Gastroesophageal sphincter (tissue), 4 donors: Measurements from ENCODE around the gene KLHL29. TPM values are rescaled to one million over a fixed set of nuclear protein-coding genes. Genes with fewer than 3 reads are reported as not detected.

Source experiments
- ATAC-seq: fragments of 150-250 bp; one replicate; pipeline ENCODE4 v1.9.1; 2016; ENCODE audit warnings: mild to moderate bottlenecking, moderate library complexity
- H3K27ac ChIP-seq, 4 donors: fragments of 200-600 bp; sonication (generic) in 3 of 4; 1 replicate in 3 of 4; 2 replicates in 1 of 4; pipeline ENCODE4 v1.5.1; 2016 to 2019
- H3K27me3 ChIP-seq: fragments of 200-600 bp; sonication (generic); one replicate; pipeline ENCODE4 v1.5.1; 2019
- H3K36me3 ChIP-seq, 2 donors: fragments of 200-600 bp; sonication (generic); one replicate each; pipeline ENCODE4 v1.5.1; 2019; ENCODE audit warnings: control low read depth in 1 of 2
- H3K4me1 ChIP-seq, 3 donors: fragments of 200-600 bp; sonication (generic); 1 replicate in 2 of 3; 2 replicates in 1 of 3; pipeline ENCODE4 v1.5.1; 2016 to 2019; ENCODE audit warnings: control low read depth in 2 of 3
- H3K4me3 ChIP-seq, 2 donors: fragments of 200-600 bp; sonication (generic); one replicate each; pipeline ENCODE4 v1.5.1; 2019; ENCODE audit warnings: mild to moderate bottlenecking in 1 of 2, moderate library complexity in 1 of 2
- H3K9me3 ChIP-seq, 3 donors: fragments of 200-600 bp; sonication (generic); one replicate each; pipeline ENCODE4 v1.5.1; 2017 to 2019; ENCODE audit warnings: control low read depth in 2 of 3
- EP300 ChIP-seq: sonication (generic); formaldehyde crosslinking; IDR thresholded peaks from one replicate; pipeline ENCODE4 v1.6.1; 2017; ENCODE audit warnings: antibody characterized with exemption, mild to moderate bottlenecking
- POLR2A ChIP-seq, 2 donors: fragments of 450-650 bp; IDR thresholded peaks; one replicate each; pipeline ENCODE4 v1.6.1; 2017; ENCODE audit warnings: antibody characterized with exemption in 2 of 2, mild to moderate bottlenecking in 2 of 2, moderate library complexity in 1 of 2
- POLR2AphosphoS5 ChIP-seq: sonication (generic); formaldehyde crosslinking; IDR thresholded peaks from one replicate; pipeline ENCODE4 v1.6.1; 2017; ENCODE audit warnings: antibody characterized with exemption
- WGBS, 2 donors: methylation state at CpG; one replicate each; pipeline ENCODE4 v1.1.5; 2018; ENCODE audit warnings: low coverage in 1 of 2; 5-methylcytosine and 5-hydroxymethylcytosine counted together
- total RNA-seq, 4 donors: library from RNA; depleted of rRNA; stranded (reverse); fragments of >200 nt; gene quantifications; one replicate each; pipeline ENCODE4 v1.1.0, GENCODE V29; 2016
- TF ChIP-seq, protein P1 (sequence below), 4 experiments: fragments of 200-600 bp in 2 of 4; fragments of 450-650 bp in 2 of 4; sonication (generic) in 1 of 4; IDR thresholded peaks; one replicate each; pipeline ENCODE4 v1.5.1; 2017 to 2019; ENCODE audit warnings: antibody characterized with exemption in 4 of 4, mild to moderate bottlenecking in 2 of 4, moderate library complexity in 2 of 4

Gene KLHL29
- total RNA-seq, 4 donors from 2014 or later, result 15.2 to 31.5 (median 24.2) TPM

DNA sequence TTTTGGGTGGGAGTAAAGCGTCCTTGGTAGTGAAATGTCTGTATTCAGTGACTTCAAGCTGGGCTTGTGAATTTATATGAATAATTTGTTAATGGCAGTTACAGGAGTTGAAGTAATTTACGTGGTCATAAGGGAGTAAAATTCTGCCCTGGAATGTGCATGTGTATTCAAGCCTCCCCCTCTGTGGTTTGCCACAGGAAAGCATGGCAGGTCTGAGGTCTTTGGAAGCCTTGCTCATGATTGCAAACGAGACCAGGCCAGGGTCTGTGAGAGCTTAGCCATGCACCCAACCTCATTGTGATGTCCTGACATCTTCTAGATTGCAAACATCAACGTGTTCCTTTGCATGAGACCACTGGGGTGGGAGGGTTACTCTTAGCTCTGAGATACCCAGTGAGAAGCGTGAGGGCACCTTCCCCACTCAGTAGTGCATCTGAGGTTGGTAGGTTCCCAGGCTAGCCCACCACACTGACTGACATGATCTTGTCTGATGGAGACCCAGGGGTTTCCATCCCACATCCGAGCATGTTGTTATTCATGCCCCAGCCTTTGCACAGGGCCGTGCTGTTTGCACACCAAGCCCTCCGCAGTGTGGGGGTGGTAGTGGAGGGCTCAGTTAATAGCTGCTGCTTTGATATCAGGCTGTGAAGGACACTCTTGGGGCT is 216.5 kb downstream of the KLHL29 start:
- peaks cover 0 to 1% (median 0%) of the 10 kb centered on the region in 3 donors for H3K9me3 ChIP-seq
- no peak for ATAC-seq
- H3K27me3 ChIP-seq, result no peaks in the 10 kb centered on the region
- TF ChIP-seq POLR2AphosphoS5 (no peak), POLR2A (IDR thresholded peaks at IDR 0.05) (no peak), EP300 (no peak)
- TF ChIP-seq, protein P1, sequence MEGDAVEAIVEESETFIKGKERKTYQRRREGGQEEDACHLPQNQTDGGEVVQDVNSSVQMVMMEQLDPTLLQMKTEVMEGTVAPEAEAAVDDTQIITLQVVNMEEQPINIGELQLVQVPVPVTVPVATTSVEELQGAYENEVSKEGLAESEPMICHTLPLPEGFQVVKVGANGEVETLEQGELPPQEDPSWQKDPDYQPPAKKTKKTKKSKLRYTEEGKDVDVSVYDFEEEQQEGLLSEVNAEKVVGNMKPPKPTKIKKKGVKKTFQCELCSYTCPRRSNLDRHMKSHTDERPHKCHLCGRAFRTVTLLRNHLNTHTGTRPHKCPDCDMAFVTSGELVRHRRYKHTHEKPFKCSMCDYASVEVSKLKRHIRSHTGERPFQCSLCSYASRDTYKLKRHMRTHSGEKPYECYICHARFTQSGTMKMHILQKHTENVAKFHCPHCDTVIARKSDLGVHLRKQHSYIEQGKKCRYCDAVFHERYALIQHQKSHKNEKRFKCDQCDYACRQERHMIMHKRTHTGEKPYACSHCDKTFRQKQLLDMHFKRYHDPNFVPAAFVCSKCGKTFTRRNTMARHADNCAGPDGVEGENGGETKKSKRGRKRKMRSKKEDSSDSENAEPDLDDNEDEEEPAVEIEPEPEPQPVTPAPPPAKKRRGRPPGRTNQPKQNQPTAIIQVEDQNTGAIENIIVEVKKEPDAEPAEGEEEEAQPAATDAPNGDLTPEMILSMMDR (IDR thresholded peaks at IDR 0.05), result no peak
- no peaks in the 10 kb centered on the region for H3K36me3 ChIP-seq
- peaks cover 0 to 85% (median 21%) of the 10 kb centered on the region in 3 donors for H3K4me1 ChIP-seq
- peak overlapping the region; percentile 82 to 96 (median 90) for H3K27ac ChIP-seq
- 75 to 82% methylated on average over 3 to 7 of the region's 8 CpGs for WGBS, 2 donors
- no peak overlapping the region for H3K4me3 ChIP-seq

DNA sequence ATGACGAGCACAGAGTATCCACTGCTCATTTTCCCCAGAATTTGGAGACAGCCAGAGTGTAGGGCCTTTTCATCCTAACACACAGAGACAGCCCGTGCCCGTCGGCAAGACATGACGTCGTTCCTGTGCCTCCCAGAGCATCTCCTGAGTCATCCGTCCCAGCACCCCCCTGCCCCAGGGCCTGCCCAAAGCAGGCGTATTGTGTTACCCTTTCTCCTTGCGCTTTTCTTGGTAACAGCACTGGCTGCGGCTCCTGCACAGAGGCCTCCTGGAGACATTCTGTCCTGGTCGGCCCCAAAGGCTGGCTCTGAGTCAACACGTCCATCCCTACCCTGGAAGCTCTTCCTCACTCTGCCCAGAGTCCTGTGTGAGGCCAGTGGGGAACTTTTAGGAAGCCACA is 217.1 kb downstream of the KLHL29 start:
- H3K27me3 ChIP-seq, result no peaks in the 10 kb centered on the region
- peak; percentile 95 for ATAC-seq
- H3K4me3 ChIP-seq, result no peak overlapping the region
- H3K4me1 ChIP-seq, result peaks cover 0 to 79% (median 18%) of the 10 kb centered on the region in 3 donors
- H3K36me3 ChIP-seq, result no peaks in the 10 kb centered on the region
- H3K9me3 ChIP-seq, result peaks cover 0 to 7% (median 0%) of the 10 kb centered on the region in 3 donors
- H3K27ac ChIP-seq, result peak overlapping the region; percentile 82 to 96 (median 94)
- WGBS, 2 donors, result 27 to 44% methylated on average over 1 to 6 of the region's 12 CpGs
- TF ChIP-seq POLR2AphosphoS5, result peak; percentile 95
- peak in 1 of 2 donors; percentile 19 for TF ChIP-seq POLR2A (IDR thresholded peaks at IDR 0.05)
- peak; percentile 84 for TF ChIP-seq EP300
- TF ChIP-seq, protein P1 (IDR thresholded peaks at IDR 0.05), result no peak

DNA sequence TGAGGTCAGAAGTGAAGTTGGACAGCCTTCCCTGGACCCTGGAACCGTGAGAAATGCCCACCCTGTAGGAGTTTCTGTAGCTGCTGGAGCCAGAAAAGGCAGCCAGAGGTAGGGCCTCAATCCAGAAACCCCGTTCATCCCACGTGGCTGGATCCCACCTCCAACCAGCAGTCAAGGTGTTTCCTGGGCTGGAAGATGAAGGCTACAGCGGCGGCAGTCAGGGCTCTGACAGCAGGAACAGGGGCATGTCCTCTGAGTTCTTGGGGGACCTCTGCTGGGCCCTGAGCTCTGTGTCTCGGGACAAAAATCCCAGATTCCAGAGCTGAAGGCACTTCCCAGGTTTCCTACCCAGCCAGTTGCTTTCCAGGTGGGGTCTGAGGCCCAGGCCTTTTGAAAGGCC is 218.2 kb downstream of the KLHL29 start:
- no peaks in the 10 kb centered on the region for H3K27me3 ChIP-seq
- ATAC-seq, result no peak
- H3K4me1 ChIP-seq, result peaks cover 0 to 71% (median 13%) of the 10 kb centered on the region in 3 donors
- H3K36me3 ChIP-seq, result no peaks in the 10 kb centered on the region
- no CpG with 5 or more reads among the region's 6 CpGs for WGBS, 2 donors
- H3K9me3 ChIP-seq, result peaks cover 0 to 7% (median 0%) of the 10 kb centered on the region in 3 donors
- no peak for TF ChIP-seq POLR2A (IDR thresholded peaks at IDR 0.05)
- TF ChIP-seq EP300, result no peak
- TF ChIP-seq, protein P1 (IDR thresholded peaks at IDR 0.05), result no peak
- TF ChIP-seq POLR2AphosphoS5, result no peak
- no peak overlapping the region for H3K4me3 ChIP-seq
- H3K27ac ChIP-seq, result peak overlapping the region; percentile 82 to 96 (median 94)

DNA sequence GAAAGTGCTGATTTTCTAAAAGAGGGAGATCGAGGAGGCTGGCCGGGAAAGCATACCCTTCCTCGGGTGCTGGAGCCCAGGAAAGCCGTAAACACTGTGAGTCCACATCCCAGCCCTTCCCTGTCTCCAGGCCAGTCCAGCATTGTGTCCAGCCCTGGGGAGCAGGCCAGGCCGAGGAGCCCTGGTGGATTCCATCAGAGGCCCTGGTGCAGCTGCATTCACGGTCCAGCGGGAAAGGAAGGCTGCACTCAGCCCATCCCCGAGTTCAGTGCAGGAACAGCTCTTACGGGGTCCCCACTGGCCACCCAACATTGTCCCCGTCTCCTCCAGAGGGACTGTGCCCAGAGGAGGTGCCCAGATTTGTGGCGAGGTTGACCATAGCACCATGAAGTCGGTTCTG is 218.6 kb downstream of the KLHL29 start:
- Histone ChIP-seq H3K27ac (peak overlapping the region; percentile 82 to 96 (median 94)), H3K36me3 (no peaks in the 10 kb centered on the region), H3K4me3 (no peak overlapping the region), H3K4me1 (peaks cover 0 to 66% (median 13%) of the 10 kb centered on the region in 3 donors), H3K9me3 (peaks cover 0 to 7% (median 0%) of the 10 kb centered on the region in 3 donors), H3K27me3 (no peaks in the 10 kb centered on the region)
- no peak for TF ChIP-seq POLR2A (IDR thresholded peaks at IDR 0.05)
- TF ChIP-seq EP300, result no peak
- TF ChIP-seq POLR2AphosphoS5, result no peak
- TF ChIP-seq, protein P1 (IDR thresholded peaks at IDR 0.05), result no peak
- 62% methylated on average over 7 of the region's 12 CpGs; no CpG with 5 or more reads in 1 of the 2 donors for whole genome bisulfite sequencing, 2 donors
- no peak for ATAC-seq

DNA sequence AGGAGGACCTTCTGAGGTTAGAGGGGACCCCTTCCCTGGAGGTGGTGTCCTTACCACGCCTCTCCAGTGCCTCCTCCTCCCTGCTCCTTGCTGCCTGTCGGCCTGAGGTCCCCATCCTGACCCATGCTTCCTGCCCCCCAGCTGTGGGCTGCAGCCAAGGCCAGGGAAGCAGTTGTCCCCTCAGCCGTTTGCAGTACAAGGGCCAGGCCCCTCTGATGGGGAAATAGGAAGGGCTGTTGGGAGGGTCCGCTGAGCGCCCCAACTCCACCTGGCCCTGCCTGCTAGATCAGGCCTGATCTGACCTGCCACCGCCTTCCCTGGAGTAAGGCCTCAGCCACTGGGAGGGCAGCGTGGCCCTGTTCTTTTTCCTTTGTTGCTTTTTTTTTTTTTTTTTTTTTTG is 219.8 kb downstream of the KLHL29 start:
- ATAC-seq, result no peak
- H3K4me3 ChIP-seq, result no peak overlapping the region
- H3K27me3 ChIP-seq, result no peaks in the 10 kb centered on the region
- H3K36me3 ChIP-seq, result no peaks in the 10 kb centered on the region
- TF ChIP-seq, protein P1 (IDR thresholded peaks at IDR 0.05), result no peak
- TF ChIP-seq POLR2A (IDR thresholded peaks at IDR 0.05) (no peak), POLR2AphosphoS5 (no peak), EP300 (no peak)
- peaks cover 0 to 7% (median 0%) of the 10 kb centered on the region in 3 donors for H3K9me3 ChIP-seq
- H3K4me1 ChIP-seq, result peaks cover 0 to 55% (median 13%) of the 10 kb centered on the region in 3 donors
- peak overlapping the region in 2 of 4 donors; percentile 82 to 94 for H3K27ac ChIP-seq
- WGBS, 2 donors, result 75% methylated on average over 2 of the region's 7 CpGs; no CpG with 5 or more reads in 1 of the 2 donors
